Measurements from ENCODE around the gene TTC23.

GRCh38 chr15:99295840-99296239, 46.5 kb upstream of the TTC23 start:
- TF ChIP-seq, protein P1, sequence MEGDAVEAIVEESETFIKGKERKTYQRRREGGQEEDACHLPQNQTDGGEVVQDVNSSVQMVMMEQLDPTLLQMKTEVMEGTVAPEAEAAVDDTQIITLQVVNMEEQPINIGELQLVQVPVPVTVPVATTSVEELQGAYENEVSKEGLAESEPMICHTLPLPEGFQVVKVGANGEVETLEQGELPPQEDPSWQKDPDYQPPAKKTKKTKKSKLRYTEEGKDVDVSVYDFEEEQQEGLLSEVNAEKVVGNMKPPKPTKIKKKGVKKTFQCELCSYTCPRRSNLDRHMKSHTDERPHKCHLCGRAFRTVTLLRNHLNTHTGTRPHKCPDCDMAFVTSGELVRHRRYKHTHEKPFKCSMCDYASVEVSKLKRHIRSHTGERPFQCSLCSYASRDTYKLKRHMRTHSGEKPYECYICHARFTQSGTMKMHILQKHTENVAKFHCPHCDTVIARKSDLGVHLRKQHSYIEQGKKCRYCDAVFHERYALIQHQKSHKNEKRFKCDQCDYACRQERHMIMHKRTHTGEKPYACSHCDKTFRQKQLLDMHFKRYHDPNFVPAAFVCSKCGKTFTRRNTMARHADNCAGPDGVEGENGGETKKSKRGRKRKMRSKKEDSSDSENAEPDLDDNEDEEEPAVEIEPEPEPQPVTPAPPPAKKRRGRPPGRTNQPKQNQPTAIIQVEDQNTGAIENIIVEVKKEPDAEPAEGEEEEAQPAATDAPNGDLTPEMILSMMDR (IDR thresholded peaks at IDR 0.05; ENCODE audit: low read depth, low read length), result no peak
- no peak for TF ChIP-seq POLR2A (IDR thresholded peaks at IDR 0.05; ENCODE audit: extremely low read depth, insufficient read length)
